Islet precursor cell (in vitro differentiated cells): Measurements from ENCODE around the gene GTPBP6.
"Not testable (repeated sequence)": the region's sequence is repeated elsewhere in the genome, so short reads cannot be mapped to it uniquely, and the experiment has no call there.

ENCODE experiments used
- DNase-seq: peaks from one replicate; pipeline ENCODE4 v3.0.0-alpha.2; 2018

GTPBP6 gene

GRCh38 chrX:314781-315595 lies 3.6 kb downstream of the GTPBP6 start:
- DNase-seq, result no peak

- no peak for DNase-seq
Observed at GRCh38 chrX:314049-314448, 4.5 kb downstream of the GTPBP6 start.

GRCh38 chrX:313546-313945 lies 5.0 kb downstream of the GTPBP6 start:
- DNase-seq, result no peak

GRCh38 chrX:312621-313331 lies 5.8 kb downstream of the GTPBP6 start:
- DNase-seq, result no peak

GRCh38 chrX:311156-312129 lies 7.2 kb downstream of the GTPBP6 start:
- no peak for DNase-seq

- no peak for DNase-seq
Observed at GRCh38 chrX:310621-311155, 7.9 kb downstream of the GTPBP6 start.

GRCh38 chrX:308821-309520 lies 9.6 kb downstream of the GTPBP6 start:
- no peak for DNase-seq

- DNase-seq, result no peak
Observed at GRCh38 chrX:307261-308111, 11.1 kb downstream of the GTPBP6 start.

GRCh38 chrX:306614-307251 lies 11.9 kb downstream of the GTPBP6 start:
- not testable (repeated sequence) for DNase-seq

- DNase-seq, result not testable (repeated sequence)
Observed at GRCh38 chrX:305781-306613, 12.6 kb downstream of the GTPBP6 start.

- DNase-seq, result no peak
Observed at GRCh38 chrX:302975-303374, 15.6 kb downstream of the GTPBP6 start.

GRCh38 chrX:300334-300733 lies 18.3 kb downstream of the GTPBP6 start:
- DNase-seq, result no peak

GRCh38 chrX:298993-299392 lies 19.6 kb downstream of the GTPBP6 start:
- no peak for DNase-seq

GRCh38 chrX:295136-295535 lies 23.5 kb downstream of the GTPBP6 start:
- DNase-seq, result no peak

GRCh38 chrX:292900-293897 lies 25.4 kb downstream of the GTPBP6 start:
- DNase-seq, result no peak

- no peak for DNase-seq
Observed at GRCh38 chrX:291411-291901, 27.1 kb downstream of the GTPBP6 start.

GRCh38 chrX:290476-291166 lies 28.0 kb downstream of the GTPBP6 start:
- no peak for DNase-seq

- DNase-seq, result no peak
Observed at GRCh38 chrX:288561-288991, 30.0 kb downstream of the GTPBP6 start.
